Thoracic aorta (tissue), 2 donors: Measurements from ENCODE around the gene TANGO2. TPM values are rescaled to one million over a fixed set of nuclear protein-coding genes. Genes with fewer than 3 reads are reported as not detected.

Experiments
- ATAC-seq: fragments of 150-250 bp; one replicate; pipeline ENCODE4 v1.8.0; 2017; ENCODE audit warnings: low read depth; ENCODE audit not compliant: insufficient number of reproducible peaks, low FRiP score
- DNase-seq: peaks from one replicate; pipeline ENCODE4 v3.0.0-alpha.2; 2020; ENCODE audit warnings: low spot score
- H3K27ac ChIP-seq, 2 donors: fragments of 200-600 bp; sonication (generic); 1 replicate in 1 of 2; 2 replicates in 1 of 2; pipeline ENCODE4 v1.5.1; 2016; ENCODE audit warnings: mild to moderate bottlenecking in 2 of 2, moderate library complexity in 2 of 2
- H3K27me3 ChIP-seq: fragments of 200-600 bp; sonication (generic); replicated peaks from 2 replicates; pipeline ENCODE4 v1.6.0; 2016; ENCODE audit warnings: mild to moderate bottlenecking; ENCODE audit not compliant: insufficient read depth
- H3K36me3 ChIP-seq: fragments of 200-600 bp; sonication (generic); one replicate; pipeline ENCODE4 v1.5.1; 2016
- H3K4me1 ChIP-seq, 2 donors: fragments of 200-600 bp; sonication (generic); 1 replicate in 1 of 2; 2 replicates in 1 of 2; pipeline versions ENCODE4 v1.5.1 to v1.6.0; 2016; ENCODE audit warnings: low read depth in 2 of 2, mild to moderate bottlenecking in 1 of 2; ENCODE audit not compliant: control insufficient read depth in 1 of 2
- H3K4me3 ChIP-seq: fragments of 200-600 bp; sonication (generic); 2 replicates; pipeline ENCODE4 v1.5.1; 2016; ENCODE audit warnings: mild to moderate bottlenecking
- H3K9me3 ChIP-seq: fragments of 200-600 bp; sonication (generic); 2 replicates; pipeline ENCODE4 v1.5.1; 2016
- CTCF ChIP-seq: fragments of 200-600 bp; sonication (generic); IDR thresholded peaks from one replicate; pipeline ENCODE4 v1.5.1; 2019; ENCODE audit warnings: antibody characterized with exemption
- total RNA-seq, 2 donors: library from RNA; depleted of rRNA; stranded (reverse); fragments of >200 nt; gene quantifications; one replicate each; pipeline versions ENCODE4 v1.1.0 to v1.2.3, GENCODE V29; 2016

TANGO2 gene
- total RNA-seq, 2 donors from 2014 or later, result 48.7 to 109 TPM

- peaks cover 11 to 29% of the 10 kb centered on the region in 2 donors for H3K4me1 ChIP-seq
- H3K27ac ChIP-seq, result no peak overlapping the region
- H3K27me3 ChIP-seq, result no peaks in the 10 kb centered on the region
- no peak for DNase-seq
- ATAC-seq, result no peak
- H3K9me3 ChIP-seq, result no peaks in the 10 kb centered on the region
- no peak for TF ChIP-seq CTCF
- peaks cover 67% of the 10 kb centered on the region for H3K36me3 ChIP-seq
- no peak overlapping the region for H3K4me3 ChIP-seq
Measured at GRCh38 chr22:20089226-20089976, 68.5 kb downstream of the TANGO2 start.

GRCh38 chr22:20089977-20090729, 69.2 kb downstream of the TANGO2 start:
- Histone ChIP-seq H3K9me3 (no peaks in the 10 kb centered on the region), H3K36me3 (peaks cover 71% of the 10 kb centered on the region), H3K4me1 (peaks cover 4 to 22% of the 10 kb centered on the region in 2 donors), H3K27me3 (no peaks in the 10 kb centered on the region), H3K4me3 (no peak overlapping the region), H3K27ac (no peak overlapping the region)
- DNase-seq, result no peak
- no peak for TF ChIP-seq CTCF
- no peak for ATAC-seq

- TF ChIP-seq CTCF, result no peak
- no peak for ATAC-seq
Measured at GRCh38 chr22:20090730-20091240, 69.9 kb downstream of the TANGO2 start.

GRCh38 chr22:20091690-20092476, 71.0 kb downstream of the TANGO2 start:
- ATAC-seq (no peak), DNase-seq (no peak)
- no peak overlapping the region for H3K4me3 ChIP-seq
- peaks cover 4 to 19% of the 10 kb centered on the region in 2 donors for H3K4me1 ChIP-seq
- no peaks in the 10 kb centered on the region for H3K9me3 ChIP-seq
- H3K27ac ChIP-seq, result no peak overlapping the region
- H3K36me3 ChIP-seq, result peaks cover 75% of the 10 kb centered on the region
- TF ChIP-seq CTCF, result no peak
- H3K27me3 ChIP-seq, result no peaks in the 10 kb centered on the region

More at GRCh38 chr22:20090730-20091240, 69.9 kb downstream of the TANGO2 start:
- DNase-seq, result no peak
- no peak overlapping the region for H3K4me3 ChIP-seq
- peaks cover 77% of the 10 kb centered on the region for H3K36me3 ChIP-seq
- H3K27ac ChIP-seq, result no peak overlapping the region
- no peaks in the 10 kb centered on the region for H3K9me3 ChIP-seq
- peaks cover 4 to 19% of the 10 kb centered on the region in 2 donors for H3K4me1 ChIP-seq
- H3K27me3 ChIP-seq, result no peaks in the 10 kb centered on the region

GRCh38 chr22:20092477-20092854, 71.6 kb downstream of the TANGO2 start:
- DNase-seq (no peak), ATAC-seq (no peak)
- no peaks in the 10 kb centered on the region for H3K27me3 ChIP-seq
- no peak for TF ChIP-seq CTCF
- H3K4me1 ChIP-seq, result peaks cover 4 to 19% of the 10 kb centered on the region in 2 donors
- no peak overlapping the region for H3K27ac ChIP-seq
- H3K36me3 ChIP-seq, result peaks cover 69% of the 10 kb centered on the region
- H3K9me3 ChIP-seq, result no peaks in the 10 kb centered on the region
- H3K4me3 ChIP-seq, result no peak overlapping the region
